Bronchial epithelial cell (primary cell): ENCODE results near the gene SLC66A2. TPM values are rescaled to one million over a fixed set of nuclear protein-coding genes. Genes with fewer than 3 reads are reported as not detected.

ENCODE experiments used
- DNase-seq: peaks from one replicate; pipeline ENCODE4 v3.0.0-alpha.2; 2010; ENCODE audit warnings: low read depth
- FAIRE-seq: peaks from 2 replicates; lab custom pipeline; 2011; peaks lifted over from hg19 to GRCh38; lab: Jason Lieb, UNC
- H3K27me3 ChIP-seq: 2 replicates; pipeline ENCODE4 v1.5.1; 2011; ENCODE audit warnings: low read length; ENCODE audit not compliant: control insufficient read depth, insufficient read depth
- H3K36me3 ChIP-seq: 2 replicates; pipeline ENCODE4 v1.5.1; 2011; ENCODE audit warnings: low read length; ENCODE audit not compliant: control insufficient read depth, insufficient read depth
- H3K4me3 ChIP-seq: 2 replicates; pipeline ENCODE4 v1.5.1; 2011; ENCODE audit warnings: mild to moderate bottlenecking, low read depth, low read length, control low read depth
- CTCF ChIP-seq: IDR thresholded peaks from 2 replicates; pipeline ENCODE4 v1.5.1; 2011; ENCODE audit warnings: mild to moderate bottlenecking, moderate library complexity, low read length, control low read depth, inconsistent platforms; ENCODE audit not compliant: insufficient read depth, severe bottlenecking
- total RNA-seq: library from RNA; depleted of rRNA; stranded (reverse); fragments of >200 nt; gene quantifications from 2 replicates; pipeline ENCODE4 v1.2.1, GENCODE V29; 2014

The SLC66A2 gene
- total RNA-seq, 1 donor from 2014 or later, result 60.6 TPM

- DNase-seq (no peak), FAIRE-seq (no peak)
- no peak for TF ChIP-seq CTCF
- H3K4me3 ChIP-seq, result no peak overlapping the region
- no peaks in the 10 kb centered on the region for H3K27me3 ChIP-seq
- H3K36me3 ChIP-seq, result no peaks in the 10 kb centered on the region
Measured at GRCh38 chr18:79884963-79885728, 66.3 kb downstream of the SLC66A2 start.

- no peaks in the 10 kb centered on the region for H3K27me3 ChIP-seq
- DNase-seq (no peak), FAIRE-seq (no peak)
- no peaks in the 10 kb centered on the region for H3K36me3 ChIP-seq
- H3K4me3 ChIP-seq, result no peak overlapping the region
- TF ChIP-seq CTCF, result no peak
Measured at GRCh38 chr18:79884294-79884962, 67.0 kb downstream of the SLC66A2 start.

- no peaks in the 10 kb centered on the region for H3K36me3 ChIP-seq
- no peak overlapping the region for H3K4me3 ChIP-seq
- no peaks in the 10 kb centered on the region for H3K27me3 ChIP-seq
- no peak for FAIRE-seq
- TF ChIP-seq CTCF, result no peak
- no peak for DNase-seq
Measured at GRCh38 chr18:79883461-79884293, 67.8 kb downstream of the SLC66A2 start.

GRCh38 chr18:79882522-79883241 is 68.8 kb downstream of the SLC66A2 start:
- no peaks in the 10 kb centered on the region for H3K36me3 ChIP-seq
- no peaks in the 10 kb centered on the region for H3K27me3 ChIP-seq
- no peak for TF ChIP-seq CTCF
- FAIRE-seq (no peak), DNase-seq (no peak)
- no peak overlapping the region for H3K4me3 ChIP-seq

- no peak for FAIRE-seq
Measured at GRCh38 chr18:79881695-79882094, 69.8 kb downstream of the SLC66A2 start.

More at GRCh38 chr18:79881695-79882094, 69.8 kb downstream of the SLC66A2 start:
- Histone ChIP-seq H3K36me3 (no peaks in the 10 kb centered on the region), H3K4me3 (no peak overlapping the region), H3K27me3 (no peaks in the 10 kb centered on the region)
- DNase-seq, result no peak
- TF ChIP-seq CTCF, result no peak
